Colon (tissue), 2 donors: Measurements from ENCODE around the gene AK5.
"Not testable (repeated sequence)": the region's sequence is repeated elsewhere in the genome, so short reads cannot be mapped to it uniquely, and the experiment has no call there.

ENCODE experiments used
- FAIRE-seq: peaks from 2 replicates; lab custom pipeline; 2012; peaks lifted over from hg19 to GRCh38; lab: Jason Lieb, UNC
- donor health status: control.
- donor health status: control.

Gene AK5

GRCh38 chr1:77288275-77288674 lies 6.5 kb downstream of the AK5 start:
- FAIRE-seq, result no peak

- FAIRE-seq, result no peak
Measured at GRCh38 chr1:77290576-77290975, 8.8 kb downstream of the AK5 start.

GRCh38 chr1:77292551-77292950 lies 10.7 kb downstream of the AK5 start:
- FAIRE-seq, result no peak

- FAIRE-seq, result no peak
Measured at GRCh38 chr1:77300566-77300965, 18.7 kb downstream of the AK5 start.

- FAIRE-seq, result peak; percentile 28
Measured at GRCh38 chr1:77303387-77303786, 21.6 kb downstream of the AK5 start.

GRCh38 chr1:77308889-77309621 lies 27.2 kb downstream of the AK5 start:
- FAIRE-seq, result no peak

- FAIRE-seq, result no peak
Measured at GRCh38 chr1:77310924-77311323, 29.1 kb downstream of the AK5 start.

- FAIRE-seq, result not testable (repeated sequence)
Measured at GRCh38 chr1:77312364-77312763, 30.5 kb downstream of the AK5 start.

GRCh38 chr1:77313491-77313890 lies 31.7 kb downstream of the AK5 start:
- no peak for FAIRE-seq

- no peak for FAIRE-seq
Measured at GRCh38 chr1:77316006-77316405, 34.2 kb downstream of the AK5 start.

- FAIRE-seq, result no peak
Measured at GRCh38 chr1:77316966-77317365, 35.1 kb downstream of the AK5 start.

GRCh38 chr1:77319036-77319705 lies 37.4 kb downstream of the AK5 start:
- no peak for FAIRE-seq

GRCh38 chr1:77322061-77322900 lies 40.5 kb downstream of the AK5 start:
- FAIRE-seq, result no peak

GRCh38 chr1:77333501-77333900 lies 51.7 kb downstream of the AK5 start:
- FAIRE-seq, result no peak

GRCh38 chr1:77336729-77337128 lies 54.9 kb downstream of the AK5 start:
- no peak for FAIRE-seq

GRCh38 chr1:77339326-77339725 lies 57.5 kb downstream of the AK5 start:
- no peak for FAIRE-seq

- no peak for FAIRE-seq
Measured at GRCh38 chr1:77341195-77341594, 59.4 kb downstream of the AK5 start.

GRCh38 chr1:77342745-77343144 lies 60.9 kb downstream of the AK5 start:
- no peak for FAIRE-seq

- FAIRE-seq, result no peak
Measured at GRCh38 chr1:77347646-77348045, 65.8 kb downstream of the AK5 start.

GRCh38 chr1:77348549-77348948 lies 66.7 kb downstream of the AK5 start:
- FAIRE-seq, result no peak

GRCh38 chr1:77349275-77349674 lies 67.5 kb downstream of the AK5 start:
- no peak for FAIRE-seq

GRCh38 chr1:77350012-77350770 lies 68.4 kb downstream of the AK5 start:
- FAIRE-seq, result no peak
